GM10266 (cell line): ENCODE results near the gene ADAM29.

ENCODE experiments used
- DNase-seq: peaks from one replicate; pipeline ENCODE4 v3.0.0; 2012; ENCODE audit errors: extremely low spot score
- TF ChIP-seq, protein P1 (sequence below): IDR thresholded peaks from 2 replicates; pipeline ENCODE4 v1.5.1; 2012; ENCODE audit warnings: mild to moderate bottlenecking, low read depth; ENCODE audit not compliant: control insufficient read depth, insufficient read depth; ENCODE audit errors: missing control alignments

Gene ADAM29

DNA sequence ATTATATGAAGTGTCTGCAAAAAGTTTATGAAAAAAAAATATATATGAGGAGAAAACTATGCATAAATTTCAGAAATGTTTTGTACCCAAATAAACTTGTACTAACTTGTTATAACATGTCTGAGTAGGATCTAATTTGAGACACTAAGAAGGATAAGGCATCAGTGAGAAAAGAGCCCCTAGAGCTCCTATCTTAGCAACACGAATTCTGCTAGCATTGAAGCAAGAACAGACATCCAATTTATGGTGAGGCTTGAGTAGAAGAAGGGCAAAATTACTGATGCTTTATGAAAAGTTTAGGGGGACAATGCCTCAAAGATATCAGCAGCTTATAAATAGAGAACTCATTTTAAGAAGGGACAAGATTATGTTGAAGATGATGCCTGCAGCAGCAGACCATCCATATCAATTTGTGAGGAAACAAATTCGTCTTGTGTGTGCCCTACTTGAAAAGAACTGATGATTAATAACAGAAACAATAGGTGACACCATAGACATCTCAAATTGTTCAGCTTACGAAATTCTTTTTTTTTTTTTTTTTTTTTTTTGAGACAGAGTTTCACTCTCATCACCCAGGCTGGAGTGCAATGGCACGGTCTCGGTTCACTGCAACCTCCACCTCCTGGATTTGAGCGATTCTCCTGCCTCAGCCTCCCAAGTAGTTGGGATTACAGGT, 35.7 kb upstream of the ADAM29 start:
- TF ChIP-seq, protein P1, sequence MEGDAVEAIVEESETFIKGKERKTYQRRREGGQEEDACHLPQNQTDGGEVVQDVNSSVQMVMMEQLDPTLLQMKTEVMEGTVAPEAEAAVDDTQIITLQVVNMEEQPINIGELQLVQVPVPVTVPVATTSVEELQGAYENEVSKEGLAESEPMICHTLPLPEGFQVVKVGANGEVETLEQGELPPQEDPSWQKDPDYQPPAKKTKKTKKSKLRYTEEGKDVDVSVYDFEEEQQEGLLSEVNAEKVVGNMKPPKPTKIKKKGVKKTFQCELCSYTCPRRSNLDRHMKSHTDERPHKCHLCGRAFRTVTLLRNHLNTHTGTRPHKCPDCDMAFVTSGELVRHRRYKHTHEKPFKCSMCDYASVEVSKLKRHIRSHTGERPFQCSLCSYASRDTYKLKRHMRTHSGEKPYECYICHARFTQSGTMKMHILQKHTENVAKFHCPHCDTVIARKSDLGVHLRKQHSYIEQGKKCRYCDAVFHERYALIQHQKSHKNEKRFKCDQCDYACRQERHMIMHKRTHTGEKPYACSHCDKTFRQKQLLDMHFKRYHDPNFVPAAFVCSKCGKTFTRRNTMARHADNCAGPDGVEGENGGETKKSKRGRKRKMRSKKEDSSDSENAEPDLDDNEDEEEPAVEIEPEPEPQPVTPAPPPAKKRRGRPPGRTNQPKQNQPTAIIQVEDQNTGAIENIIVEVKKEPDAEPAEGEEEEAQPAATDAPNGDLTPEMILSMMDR, result no peak

DNA sequence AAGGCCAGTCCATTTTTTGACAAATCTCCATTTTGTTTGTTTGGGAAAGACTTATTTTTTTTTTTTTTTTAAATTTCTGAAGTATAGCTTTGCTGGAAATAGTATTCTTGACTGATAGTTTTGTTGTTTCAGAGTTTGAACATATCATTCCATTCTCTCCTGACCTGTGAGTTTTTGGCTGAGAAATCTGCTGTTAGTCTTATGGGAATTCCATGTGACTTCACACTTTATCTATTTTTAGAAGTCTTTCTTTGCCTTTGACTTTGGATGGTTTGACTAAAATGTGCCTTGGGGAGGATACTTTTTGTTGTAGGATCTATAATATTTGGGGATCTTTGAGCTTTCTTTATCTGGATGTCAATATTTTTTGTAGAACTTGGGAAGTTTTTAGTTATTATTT, 10.7 kb upstream of the ADAM29 start:
- TF ChIP-seq, protein P1, result no peak

More for the DNA sequence above, 35.7 kb upstream of the ADAM29 start:
- no peak for DNase-seq

DNA sequence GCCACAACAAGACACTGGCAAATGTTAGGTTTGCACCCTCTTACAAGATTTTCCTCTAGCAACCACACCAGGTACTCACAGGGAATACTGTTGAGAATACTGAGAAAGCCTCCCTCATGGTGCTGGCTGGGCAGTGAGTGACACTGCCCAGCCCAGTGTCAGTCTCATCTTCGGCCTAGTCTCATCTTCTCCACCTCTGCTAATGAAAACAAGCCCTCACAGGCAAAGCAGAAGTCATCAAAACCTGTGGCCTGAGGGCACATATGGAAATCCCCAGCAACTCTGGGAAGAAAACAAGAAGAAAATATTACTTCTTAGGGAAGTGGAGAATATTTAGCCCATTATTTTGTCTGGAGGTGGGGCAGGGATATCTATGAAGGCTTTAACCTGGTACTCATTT, 7.9 kb upstream of the ADAM29 start:
- TF ChIP-seq, protein P1, result no peak
- DNase-seq, result no peak

More for the DNA sequence above, 10.7 kb upstream of the ADAM29 start:
- no peak for DNase-seq

DNA sequence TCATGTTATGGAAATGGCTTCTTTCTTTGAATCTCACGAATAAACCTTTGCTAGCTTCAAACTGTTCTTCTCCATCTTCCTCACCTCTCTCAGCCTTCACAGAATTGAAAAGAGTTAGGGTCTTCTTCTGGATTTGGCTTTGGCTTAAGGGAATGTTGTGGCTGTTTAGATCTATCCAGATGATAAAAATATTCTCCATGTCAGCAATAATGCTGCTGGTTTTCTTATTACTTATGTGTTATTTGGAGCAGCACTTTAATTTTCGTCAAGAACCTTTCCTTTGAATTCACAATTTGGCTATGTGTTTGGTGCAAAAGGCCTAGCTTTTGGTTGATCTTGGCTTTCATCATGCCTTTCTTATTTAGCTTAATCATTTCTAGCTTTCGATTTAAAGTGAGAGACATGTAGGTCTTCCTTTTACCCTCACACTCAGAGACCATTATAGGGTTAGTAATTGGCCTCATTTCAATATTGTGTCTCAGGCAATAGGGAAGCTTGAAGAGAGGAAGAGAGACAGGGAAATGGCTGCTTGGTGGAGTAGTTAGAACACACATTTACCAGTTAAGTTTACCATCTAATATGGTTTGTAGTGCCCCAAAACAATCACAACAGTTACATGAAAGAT, 5.1 kb upstream of the ADAM29 start:
- DNase-seq, result no peak
- TF ChIP-seq, protein P1, result no peak

DNA sequence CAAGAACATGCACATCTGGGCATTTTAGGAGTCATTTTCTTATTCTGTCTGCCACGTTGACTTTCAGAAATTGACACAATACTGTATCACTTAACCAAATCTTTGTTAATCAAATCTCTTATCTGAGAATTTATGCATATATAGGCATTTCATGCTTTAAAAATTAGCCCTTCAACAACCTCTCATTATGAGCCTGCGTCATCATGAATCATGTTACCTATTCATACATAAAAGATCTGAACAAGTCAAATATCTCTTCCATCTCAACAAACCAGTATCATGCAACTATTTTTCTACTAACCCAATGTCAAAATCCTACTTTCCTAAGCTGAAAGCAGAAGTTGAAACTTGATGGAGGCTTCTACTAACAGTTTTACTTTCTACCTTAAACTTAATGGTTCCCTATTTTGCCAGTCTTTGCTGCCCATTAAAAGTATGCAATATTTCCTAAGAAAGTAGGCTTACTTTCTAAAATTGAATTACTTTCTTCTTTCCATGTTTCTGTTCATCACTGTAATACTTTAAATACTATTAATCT, 1.8 kb downstream of the ADAM29 start:
- DNase-seq, result no peak
- TF ChIP-seq, protein P1, result no peak

DNA sequence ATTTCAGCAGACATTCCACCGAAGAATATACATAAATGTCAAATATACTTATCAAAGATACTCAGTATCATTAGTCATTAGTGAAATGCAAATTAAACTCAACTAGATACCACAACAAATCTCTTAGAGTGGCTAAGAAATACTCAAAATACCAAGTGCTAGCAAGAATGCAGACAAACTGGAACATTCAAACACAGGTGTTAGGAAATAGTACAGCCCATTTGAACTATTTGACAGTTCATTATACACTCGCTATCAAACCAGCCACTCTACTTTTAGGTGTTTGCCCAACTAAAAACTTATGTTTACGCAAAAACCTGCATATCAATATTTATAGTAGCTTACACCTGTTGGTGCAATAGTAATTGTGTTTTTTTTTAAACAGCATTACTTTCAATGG, 8.8 kb downstream of the ADAM29 start:
- DNase-seq, result no peak
- TF ChIP-seq, protein P1, result no peak

DNA sequence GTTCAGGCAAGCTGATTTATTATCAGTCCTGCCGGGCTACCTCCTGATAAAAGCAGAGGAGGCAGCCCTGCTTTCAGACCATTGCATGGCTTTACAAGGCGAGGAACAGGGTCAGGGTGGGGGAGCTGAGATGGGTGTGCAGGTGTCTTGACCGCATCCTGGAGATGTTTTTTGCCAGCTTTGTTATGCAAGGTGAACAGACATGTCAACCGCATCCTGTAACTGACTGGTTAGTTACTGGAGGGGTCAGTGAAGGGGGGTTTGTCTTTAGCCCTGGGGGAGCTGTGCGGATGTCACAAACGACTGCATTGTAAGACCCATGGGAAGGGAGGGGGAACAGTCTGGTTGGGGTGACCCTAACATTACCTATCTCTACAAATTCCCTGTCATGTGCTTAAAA, 10.0 kb downstream of the ADAM29 start:
- DNase-seq, result no peak
- TF ChIP-seq, protein P1, result no peak
